UCSD-AML1 (cell line): Measurements from ENCODE around the gene LAMA5.
A peak's percentile ranks its signal among the peaks of the same experiment; 100 is the strongest.
"Not testable (repeated sequence)": the region's sequence is repeated elsewhere in the genome, so short reads cannot be mapped to it uniquely, and the experiment has no call there.

Experiments used
- DNase-seq: peaks from one replicate; lab custom pipeline; 2025; ENCODE audit not compliant: unreplicated experiment; lab: John Stamatoyannopoulos, UW

LAMA5 gene

DNA sequence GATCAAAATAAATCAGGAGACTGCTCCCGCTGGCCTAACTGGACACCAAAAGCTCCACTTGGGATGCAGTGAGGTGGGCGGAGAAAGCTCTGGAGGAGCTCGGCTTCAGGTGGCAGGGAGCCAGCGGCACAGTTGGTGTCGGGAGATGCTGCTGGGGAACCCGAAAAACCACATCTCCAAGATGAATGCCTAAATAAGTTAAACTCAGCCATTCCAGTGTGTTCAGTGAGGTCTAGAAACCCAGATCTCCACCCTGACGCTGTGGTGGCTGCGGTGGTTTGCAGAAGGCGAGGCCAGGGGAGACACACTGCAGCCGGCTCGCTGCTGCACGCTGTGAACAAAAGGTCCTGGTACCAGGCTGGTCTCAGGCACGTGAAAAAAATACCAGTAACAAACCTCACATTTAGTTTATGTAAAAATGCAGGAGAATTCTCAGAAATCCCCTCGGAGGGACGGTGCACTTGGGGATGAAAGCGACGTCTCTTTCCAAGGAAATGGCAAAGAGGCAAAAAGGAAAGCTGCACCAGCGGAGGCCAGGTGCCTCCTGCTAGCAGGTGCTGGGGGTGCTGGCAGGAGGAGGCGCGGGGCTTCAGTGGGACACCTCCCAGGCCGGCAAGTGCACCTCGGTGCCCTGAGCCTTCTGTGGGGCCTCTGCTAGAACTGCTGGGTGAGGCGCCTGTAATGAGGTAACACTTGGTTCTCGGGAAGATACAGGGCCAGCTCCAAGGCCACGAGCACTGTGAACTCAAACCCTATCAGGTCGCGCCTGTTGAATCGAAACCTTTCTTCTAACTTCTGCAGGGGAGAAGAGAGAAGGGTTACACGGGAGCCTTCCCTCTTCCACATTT, 23.4 kb upstream of the LAMA5 start:
- DNase-seq: no peak

DNA sequence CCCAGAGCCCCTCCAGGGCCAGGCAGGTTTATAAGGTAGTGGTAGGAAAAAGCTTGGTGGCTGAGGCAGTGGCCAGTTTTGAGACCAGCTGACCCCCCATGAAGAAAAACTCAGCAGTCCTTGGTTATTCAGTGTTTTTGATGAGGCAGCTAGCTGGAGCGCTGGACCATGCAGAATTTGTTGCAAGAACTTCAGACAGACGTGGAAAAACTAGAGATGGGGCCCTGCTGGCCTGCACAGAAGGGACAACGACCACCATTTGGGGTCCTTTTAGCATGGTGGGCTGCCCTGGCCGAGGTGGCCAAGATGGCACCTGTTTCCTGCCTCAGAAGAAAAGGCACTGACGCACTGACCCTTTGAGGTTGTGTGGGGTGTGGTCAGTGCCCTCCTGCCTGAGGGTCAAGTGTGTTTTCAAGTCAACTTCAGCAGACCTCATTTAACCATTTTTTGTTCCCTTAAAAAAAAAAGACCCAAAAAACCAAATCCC, 22.5 kb upstream of the LAMA5 start:
- no peak for DNase-seq

DNA sequence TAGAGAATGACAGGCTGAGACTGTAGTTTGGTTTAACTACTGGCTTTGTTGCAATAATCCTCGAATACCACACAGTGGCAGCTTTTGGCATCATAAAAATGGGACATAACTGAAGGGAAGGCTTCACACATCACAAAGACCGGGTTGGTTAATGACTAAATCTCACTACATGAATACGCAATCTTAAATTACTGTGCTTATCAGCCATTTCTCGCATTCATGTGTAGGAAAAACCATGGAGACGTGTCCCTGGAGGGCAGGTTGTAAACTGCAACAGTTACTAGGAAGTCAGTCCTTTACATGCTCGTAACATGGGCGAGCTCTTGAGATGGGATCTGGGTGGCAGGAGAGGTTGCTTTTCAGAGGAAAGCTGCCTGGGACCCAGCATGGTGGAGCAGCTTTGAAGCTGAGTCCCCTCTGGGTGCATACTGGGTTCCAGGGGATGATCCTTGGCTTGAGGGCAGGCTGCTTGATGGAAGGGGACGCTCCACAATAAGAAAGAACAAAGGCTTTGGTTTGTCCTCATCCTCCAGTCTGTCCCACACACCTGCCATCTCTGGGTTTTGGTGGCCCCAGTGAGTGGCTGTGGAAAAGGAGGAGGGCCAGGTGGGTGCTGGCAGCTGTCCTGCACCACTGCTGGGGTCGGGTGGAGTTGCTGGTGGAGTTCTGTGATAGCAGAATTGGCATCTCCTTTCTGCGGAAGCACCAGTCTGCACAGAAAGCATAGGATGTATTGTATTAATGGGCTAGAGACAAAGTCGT, 21.9 kb upstream of the LAMA5 start:
- DNase-seq: no peak

DNA sequence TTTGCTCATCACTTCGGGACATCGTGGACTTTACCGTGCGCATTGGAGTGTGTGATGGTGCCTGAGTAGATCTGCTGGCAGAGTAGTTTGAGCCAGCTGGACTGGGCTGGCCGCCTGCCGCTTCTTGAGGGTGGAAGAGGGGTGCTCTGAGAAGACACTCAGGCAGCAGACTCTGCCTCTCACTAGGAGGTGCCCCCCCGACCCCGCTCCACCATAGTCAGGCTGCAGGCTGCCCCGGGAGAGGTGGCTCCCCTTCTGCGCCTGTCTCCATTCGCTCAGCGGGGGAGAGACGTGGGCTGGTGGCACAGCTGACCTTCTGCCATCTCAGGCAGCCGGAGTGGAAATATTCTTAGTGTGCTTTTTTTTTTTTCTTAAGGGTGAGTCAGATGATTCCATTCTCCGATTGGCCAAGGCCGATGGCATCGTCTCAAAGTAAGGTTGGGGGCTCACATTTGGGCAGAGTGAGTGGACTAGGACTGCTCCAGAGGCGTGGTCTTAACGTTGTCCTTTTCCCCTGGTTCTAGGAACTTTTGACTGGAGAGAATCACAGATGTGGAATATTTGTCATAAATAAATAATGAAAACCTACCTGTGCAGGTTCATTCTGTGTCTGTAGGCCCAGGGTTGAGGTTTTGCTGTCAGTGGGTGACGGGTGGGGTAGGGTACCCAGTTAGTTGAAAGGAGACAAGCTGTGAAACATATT, 21.0 kb upstream of the LAMA5 start:
- no peak for DNase-seq

DNA sequence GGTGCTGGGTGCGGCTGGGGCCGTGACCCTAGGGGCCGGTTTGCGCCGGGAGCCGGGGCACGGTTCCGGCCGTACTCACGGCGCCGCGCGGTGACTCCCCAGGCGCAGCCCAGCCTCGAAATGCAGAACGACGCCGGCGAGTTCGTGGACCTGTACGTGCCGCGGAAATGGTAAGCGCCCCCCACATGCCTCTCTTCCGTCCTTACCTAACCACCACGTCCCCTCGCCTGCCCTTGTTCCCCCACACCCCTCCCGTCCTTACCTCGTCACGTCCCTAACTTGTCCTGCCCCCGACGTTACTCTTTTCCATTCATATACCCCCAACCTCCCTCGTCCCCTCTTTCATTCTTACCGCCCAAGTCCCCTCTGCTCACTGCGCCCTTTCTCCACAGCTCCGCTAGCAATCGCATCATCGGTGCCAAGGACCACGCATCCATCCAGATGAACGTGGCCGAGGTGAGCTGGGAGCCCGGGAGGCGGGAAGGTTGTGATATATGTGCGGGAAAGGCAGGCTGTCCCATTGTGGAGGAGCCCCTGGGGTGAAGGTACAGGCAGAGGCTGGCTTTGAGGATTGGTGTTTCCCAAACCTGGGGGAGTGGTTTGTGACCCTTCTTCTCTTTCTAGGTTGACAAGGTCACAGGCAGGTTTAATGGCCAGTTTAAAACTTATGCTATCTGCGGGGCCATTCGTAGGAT, 20.3 kb upstream of the LAMA5 start:
- DNase-seq: no peak

DNA sequence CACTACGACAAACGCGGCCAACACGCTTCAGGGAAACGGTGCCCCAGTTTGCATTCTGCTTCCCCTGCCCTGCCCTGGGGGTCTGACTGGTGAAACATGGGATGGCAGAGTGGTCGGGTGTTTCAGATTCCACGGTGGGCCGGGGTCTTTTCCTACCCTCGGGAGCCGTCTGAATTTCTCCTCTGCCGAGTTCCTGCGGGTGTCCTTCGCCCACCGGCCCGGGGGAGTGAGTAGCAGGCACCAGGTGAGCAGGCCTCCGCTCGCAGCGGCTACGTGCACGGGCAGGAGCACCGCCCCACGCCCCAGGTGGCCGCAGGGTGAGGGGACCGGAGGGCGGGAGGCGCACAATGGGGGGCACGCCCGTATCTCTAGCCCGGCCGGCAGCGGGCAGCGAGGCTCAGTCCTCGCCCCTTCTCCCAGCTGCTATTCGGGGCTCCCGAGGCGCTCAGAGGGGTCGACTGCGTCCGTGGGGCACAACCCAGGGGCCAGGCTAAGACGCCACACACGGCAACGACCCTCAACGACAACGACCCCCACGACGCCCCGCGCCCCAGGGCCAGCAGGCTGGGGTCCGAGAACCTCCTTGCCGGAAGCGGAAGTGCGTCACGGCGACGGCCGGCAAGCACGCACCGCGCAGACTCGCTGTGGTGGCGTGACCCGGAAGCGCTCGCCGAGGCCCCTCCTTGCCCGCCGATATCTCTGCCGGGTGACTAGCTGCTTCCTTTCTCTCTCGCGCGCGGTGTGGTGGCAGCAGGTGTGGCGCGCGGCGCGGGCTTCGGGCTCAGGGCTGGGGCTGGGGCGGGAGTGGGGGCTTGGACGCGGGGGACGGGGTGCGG, 19.5 kb upstream of the LAMA5 start, which contains the start of gene RPS21:
TSS of gene RPS21 (plus strand) at position 721 of the 836 bp plus-strand sequence. CDS start 236 bp downstream, outside the sequence.
- peak; percentile 92 for DNase-seq

DNA sequence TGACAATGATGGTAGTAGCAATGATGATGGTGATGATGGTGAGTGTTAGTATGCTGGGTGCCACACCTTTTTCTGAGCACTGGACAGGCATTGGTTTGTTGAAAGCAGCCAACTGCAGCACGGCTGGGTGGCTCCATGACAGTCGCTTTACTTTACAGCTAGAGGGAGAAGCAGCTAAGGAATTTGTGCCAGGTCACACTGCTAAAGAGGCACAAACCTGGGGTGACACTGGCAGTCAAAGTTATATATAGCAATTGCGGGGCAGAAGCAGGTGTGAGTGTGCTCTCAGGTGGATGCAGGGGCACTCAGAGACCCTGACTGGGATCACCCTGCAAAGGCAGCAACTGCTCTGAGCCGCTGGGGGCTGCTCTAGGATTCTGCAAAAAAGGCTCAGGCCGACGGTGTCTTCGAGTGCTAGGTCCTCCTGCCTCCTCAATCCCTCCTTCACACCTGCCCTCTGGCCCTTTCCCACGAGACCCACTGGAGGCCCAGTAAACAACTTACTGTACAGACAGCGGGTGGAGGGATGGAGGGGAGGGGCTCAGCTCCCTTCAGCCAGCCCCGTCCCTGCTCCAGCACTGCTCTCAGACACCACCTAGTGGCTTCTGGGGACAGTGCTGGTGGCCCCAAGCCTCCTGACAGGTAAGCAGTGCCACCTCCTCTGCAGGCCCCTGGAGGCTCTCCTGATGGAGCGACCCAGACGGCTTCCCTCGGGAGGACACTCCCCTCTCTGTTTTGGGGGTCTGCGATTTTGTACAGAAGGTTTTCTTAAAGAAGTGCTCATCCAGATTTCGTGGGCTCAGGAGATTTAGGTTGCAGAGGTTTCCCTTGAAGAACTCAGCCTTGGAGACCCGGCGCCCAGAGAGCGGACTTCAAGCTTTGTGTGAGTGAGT, 15.4 kb upstream of the LAMA5 start:
- peak; percentile 76 for DNase-seq

DNA sequence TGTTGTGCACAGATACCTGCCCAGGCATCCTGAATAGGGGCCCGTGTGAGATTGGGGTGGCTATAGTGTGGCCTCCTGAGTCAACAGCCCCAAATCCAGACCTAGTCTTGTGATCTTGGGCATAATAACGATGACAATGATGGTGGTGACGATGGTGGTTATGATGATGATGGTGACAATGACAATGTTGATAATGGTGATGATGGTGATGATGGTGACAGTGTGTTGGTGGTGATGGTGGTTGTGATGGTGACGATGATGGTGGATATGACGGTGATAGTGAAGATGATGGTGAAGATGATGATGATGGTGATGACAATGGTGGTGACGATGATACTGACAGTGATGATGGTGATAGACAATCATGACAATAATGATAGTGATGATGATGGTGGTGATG, 14.7 kb upstream of the LAMA5 start:
- DNase-seq: no peak

DNA sequence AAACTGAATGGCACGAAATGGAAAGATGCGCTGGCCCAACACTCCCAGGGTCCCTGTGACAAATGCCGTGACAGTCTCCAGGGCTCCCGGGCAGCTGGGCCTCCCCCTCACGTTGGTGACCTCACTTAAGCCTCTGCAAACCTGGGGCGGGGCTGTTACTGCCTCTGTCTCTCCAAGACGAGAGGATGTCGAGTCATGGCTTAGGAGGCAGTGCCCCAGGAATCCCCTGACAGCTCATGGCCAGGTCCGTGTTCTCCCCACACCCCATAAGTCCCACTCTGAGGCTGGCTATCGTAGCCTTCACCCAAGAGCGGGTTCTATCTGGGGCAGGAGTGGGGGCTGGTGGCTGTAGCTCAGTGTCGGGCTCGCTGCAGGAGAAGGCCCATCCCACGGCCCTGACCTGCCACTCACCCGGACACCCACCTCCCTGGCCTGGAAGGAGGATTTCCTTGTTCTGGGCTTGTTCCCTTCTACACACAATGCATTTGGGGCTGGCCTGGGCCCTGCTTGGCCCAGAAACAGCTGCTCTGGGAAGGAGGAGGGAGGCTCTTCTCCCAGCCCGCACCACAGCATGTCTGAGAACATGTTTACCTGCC, 14.2 kb upstream of the LAMA5 start:
- peak; percentile 25 for DNase-seq

DNA sequence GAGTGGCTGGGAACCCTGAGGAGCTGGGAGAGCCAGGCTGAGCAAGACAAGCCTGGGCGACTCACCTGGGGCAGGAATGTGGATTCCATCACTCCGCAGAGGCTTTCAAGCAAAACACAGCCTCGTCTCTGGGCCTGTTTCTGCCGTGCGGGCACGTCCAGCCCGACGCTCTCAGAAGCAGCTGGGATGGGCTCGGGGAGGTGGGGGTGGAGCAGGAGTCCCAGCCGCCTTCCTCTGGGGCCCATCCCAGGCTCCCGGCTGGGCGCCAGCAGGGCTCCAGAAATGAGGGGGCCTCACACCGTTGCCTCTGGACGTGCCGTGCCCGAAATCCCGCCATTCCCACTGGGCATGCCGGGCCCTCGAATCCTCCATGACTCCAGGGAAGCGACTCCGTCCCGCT, 11.1 kb upstream of the LAMA5 start:
- no peak for DNase-seq

DNA sequence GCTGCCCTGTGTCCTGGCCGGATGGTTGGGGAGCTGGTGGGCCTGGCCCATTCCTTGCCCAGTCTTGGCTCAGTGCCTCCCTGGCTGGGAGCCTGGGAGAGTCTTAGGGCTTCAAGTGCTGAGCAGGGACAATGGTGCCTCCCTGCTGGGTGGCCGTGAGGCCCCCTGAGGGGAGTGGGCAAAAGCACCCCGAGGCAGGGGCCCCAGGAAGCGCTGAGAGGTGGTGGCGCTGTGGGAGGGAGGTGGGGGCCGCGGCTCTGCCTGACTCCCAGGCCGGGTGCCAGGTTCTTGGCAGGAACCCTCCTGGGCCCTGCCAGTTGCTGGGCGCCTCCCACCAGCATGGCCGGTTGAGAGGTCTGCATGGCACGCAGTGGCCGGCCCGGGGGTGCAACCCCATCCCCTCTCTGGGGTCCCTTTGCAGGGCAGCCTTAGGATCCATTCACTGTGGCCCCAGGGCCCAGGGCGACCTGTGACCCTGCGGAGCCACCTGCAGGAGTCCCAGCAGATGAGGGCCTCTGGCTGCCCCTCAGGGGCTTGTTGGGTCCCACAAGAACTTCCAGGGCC, 10.6 kb upstream of the LAMA5 start:
- DNase-seq: no peak

DNA sequence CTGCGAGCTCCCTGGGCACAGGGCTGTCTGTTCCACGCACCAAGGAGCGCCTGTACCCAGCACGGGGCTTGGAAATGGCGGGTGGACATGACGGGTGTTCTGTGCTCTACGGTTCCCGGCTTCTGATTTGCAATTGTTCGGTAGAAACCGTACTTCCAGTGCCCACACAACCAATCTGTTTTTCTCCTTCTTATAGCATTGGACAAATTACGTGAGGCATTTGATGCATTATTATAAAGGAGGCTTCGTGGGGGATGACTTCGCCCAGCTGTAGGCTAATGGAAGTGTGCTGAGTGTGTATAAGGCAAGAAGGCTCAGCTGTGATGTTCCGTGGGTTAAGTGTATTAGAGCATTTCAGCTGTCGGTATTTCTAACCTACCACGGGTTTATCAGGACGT, 10.0 kb upstream of the LAMA5 start:
- no peak for DNase-seq

DNA sequence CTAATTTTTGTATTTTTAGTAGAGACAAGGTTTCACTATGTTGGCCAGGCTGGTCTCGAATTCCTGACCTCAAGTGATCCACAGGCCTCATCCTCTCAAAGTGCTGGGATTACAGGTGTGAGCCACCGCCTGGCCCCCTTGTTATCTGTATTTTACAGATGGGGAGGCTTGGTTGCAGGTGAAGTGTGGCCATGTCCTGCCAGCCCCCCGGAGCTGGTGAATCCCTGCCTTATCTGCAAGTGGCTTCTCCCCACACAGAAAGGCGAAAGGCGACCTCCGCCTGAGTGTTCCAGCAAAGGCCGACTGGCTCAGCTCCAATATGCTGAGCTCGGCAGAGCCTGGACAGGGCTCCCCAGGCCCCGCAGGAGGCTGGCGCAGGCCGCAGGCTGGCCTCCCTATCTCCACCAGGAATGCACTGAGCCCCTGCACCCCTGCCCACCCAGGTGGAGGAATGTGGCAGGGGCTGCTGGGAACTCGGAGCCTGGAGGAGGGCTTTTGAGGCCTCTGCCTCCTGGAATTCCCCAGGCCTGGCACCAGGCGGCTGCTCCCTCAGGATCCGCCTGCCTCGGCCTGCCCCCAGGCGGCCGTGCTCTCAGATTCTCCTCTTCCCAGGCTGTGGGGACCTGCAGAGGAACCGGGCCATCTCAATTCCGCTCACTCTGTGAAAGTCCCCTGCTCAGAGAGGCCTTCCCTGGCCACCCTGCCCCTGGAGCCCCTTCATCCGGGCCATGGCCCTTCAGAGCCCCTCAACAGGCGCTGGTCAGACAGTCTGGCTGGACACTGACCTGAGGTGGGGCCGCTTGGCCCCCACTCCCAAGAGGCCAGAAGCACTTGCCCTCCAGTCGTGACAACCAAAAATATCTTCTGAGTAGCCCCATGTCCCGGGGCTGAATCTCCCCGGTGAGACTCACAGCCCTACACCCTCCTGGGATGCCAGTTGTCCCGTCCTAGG, 9.3 kb upstream of the LAMA5 start:
- DNase-seq: no peak

DNA sequence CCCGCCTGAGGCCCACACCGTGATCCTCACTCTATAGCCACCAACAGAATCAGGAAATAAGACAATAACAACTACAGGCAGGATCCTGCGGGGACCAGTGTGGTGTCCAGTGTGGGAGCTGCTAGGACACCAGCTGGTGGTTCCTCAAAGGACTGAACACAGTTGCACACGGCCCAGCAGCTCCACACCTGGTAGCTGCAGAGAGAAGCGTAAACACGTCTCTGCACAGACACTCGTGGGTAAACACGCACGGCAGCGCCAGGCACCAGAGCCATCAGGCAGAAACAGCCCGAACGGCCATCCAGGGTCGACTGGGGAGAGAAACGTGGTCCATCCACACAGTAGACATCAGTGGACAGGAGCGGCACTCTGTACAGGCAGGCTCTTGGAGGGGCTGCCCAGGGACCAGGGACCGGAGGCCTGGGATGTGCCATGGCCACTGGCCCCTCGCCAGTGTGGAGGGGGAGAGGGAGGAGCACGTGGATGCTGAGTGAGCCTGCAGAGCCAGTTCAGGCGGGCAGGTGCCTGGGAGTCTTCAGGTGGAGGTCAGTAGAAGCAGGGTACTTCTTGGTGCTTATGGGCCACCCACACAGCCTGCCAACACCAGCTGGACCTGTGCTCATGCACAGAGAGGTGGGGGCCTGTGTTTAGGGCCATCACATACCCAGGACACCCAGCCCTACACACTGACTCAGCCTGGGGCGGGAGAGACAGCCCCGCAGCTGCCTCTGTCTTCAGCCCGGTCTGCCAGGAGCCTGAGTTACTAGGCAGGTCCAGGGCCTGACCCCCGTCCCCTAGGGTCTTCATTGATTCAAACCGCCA, 7.4 kb upstream of the LAMA5 start:
- DNase-seq: no peak

DNA sequence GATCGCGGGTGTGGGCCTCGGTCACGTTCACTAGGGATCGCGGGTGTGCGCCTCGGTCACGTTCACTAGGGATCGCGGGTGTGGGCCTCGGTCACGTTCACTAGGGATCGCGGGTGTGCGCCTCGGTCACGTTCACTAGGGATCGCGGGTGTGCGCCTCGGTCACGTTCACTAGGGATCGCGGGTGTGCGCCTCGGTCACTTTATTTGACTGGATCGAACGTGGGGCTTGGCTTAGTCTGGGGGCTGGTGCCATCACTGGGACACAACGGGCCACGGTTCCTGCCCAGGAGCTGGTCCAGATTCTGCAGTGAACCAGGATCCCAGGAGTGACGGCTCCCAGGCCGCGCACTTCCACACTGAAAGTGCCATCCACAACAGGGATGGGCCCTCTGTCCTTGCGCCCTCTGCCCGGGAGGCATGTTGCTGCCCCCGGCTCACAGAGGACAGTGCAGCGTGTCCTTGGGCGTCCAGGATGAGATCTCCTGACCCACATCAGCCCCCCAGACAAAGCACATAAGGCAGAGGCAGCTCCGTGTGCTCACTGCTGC, 6.6 kb upstream of the LAMA5 start:
- not testable (repeated sequence) for DNase-seq
